HepG2 (cell line): ENCODE data around the gene WDR82. TPM values are rescaled to one million over a fixed set of nuclear protein-coding genes. Genes with fewer than 3 reads are reported as not detected.
A peak's percentile ranks its signal among the peaks of the same experiment; 100 is the strongest.

Experiments used
- DRAP1 ChIP-seq: IDR thresholded peaks from 2 replicates; pipeline ENCODE4 v1.6.1; 2016; ENCODE audit warnings: missing genetic modification reagents, missing compliant biosample characterization
- KMT2B ChIP-seq: IDR thresholded peaks from 2 replicates; pipeline ENCODE4 v1.6.1; 2016; ENCODE audit warnings: missing genetic modification reagents, missing compliant biosample characterization
- NFE2 ChIP-seq: sonication (generic); formaldehyde crosslinking; IDR thresholded peaks from 2 replicates; pipeline ENCODE4 v1.4.0; 2020; ENCODE audit warnings: missing genetic modification reagents
- PHF5A ChIP-seq: IDR thresholded peaks from one replicate; pipeline ENCODE4 v1.6.1; 2018; ENCODE audit warnings: low read depth, missing genetic modification reagents; ENCODE audit not compliant: unreplicated experiment
- SNAPC2 ChIP-seq: sonication (generic); formaldehyde crosslinking; IDR thresholded peaks from 2 replicates; pipeline ENCODE4 v1.8.1; 2022; ENCODE audit warnings: mild to moderate bottlenecking, missing genetic modification reagents
- XRCC5 ChIP-seq: fragments of 200-400 bp; formaldehyde crosslinking; optimal IDR thresholded peaks from 2 replicates; pipeline ENCODE3; 2017; ENCODE audit warnings: mild to moderate bottlenecking, low read length
- ZIK1 ChIP-seq: sonication (generic); formaldehyde crosslinking; IDR thresholded peaks from 2 replicates; pipeline ENCODE4 v1.5.0; 2020; ENCODE audit warnings: mild to moderate bottlenecking, low read depth, missing genetic modification reagents, borderline replicate concordance
- ZMAT3 ChIP-seq: sonication (generic); formaldehyde crosslinking; conservative IDR thresholded peaks from 2 replicates; pipeline ENCODE4 v1.7.0; 2021; ENCODE audit warnings: missing genetic modification reagents
- ZNF232 ChIP-seq: sonication (generic); formaldehyde crosslinking; IDR thresholded peaks from 2 replicates; pipeline ENCODE4 v1.4.0; 2020; ENCODE audit warnings: missing genetic modification reagents, borderline replicate concordance
- ZNF256 ChIP-seq: sonication (generic); formaldehyde crosslinking; conservative IDR thresholded peaks from 2 replicates; pipeline ENCODE4 v1.4.0; 2020; ENCODE audit warnings: missing genetic modification reagents
- ZNF34 ChIP-seq: sonication (generic); formaldehyde crosslinking; IDR thresholded peaks from 2 replicates; pipeline ENCODE4 v1.4.0; 2020; ENCODE audit warnings: mild to moderate bottlenecking, missing genetic modification reagents, borderline replicate concordance
- ZNF674 ChIP-seq: sonication (generic); formaldehyde crosslinking; IDR thresholded peaks from 2 replicates; pipeline ENCODE4 v1.5.0; 2020; ENCODE audit warnings: low read depth, mild to moderate bottlenecking, missing genetic modification reagents
- polyA plus RNA-seq, 8 experiments: library from polyadenylated mRNA; depleted of rRNA in 3 of 8; stranded (reverse) in 7 of 8; unstranded in 1 of 8; fragments of >200 nt; fragmentation: Illumina TruSeq in 4 of 8; extraction: Trizol in 4 of 8; gene quantifications; 2 replicates each; pipeline versions ENCODE4 v1.2.1 to v1.2.3, GENCODE V29; 2011 to 2016; ENCODE audit warnings: low read depth in 4 of 8, missing spikeins in 1 of 8, mixed read lengths in 1 of 8; ENCODE audit not compliant: insufficient read depth in 1 of 8
- total RNA-seq, 5 experiments: library from RNA; depleted of rRNA; stranded (reverse); fragments of >200 nt; fragmentation: Illumina TruSeq; extraction: Trizol; gene quantifications; 2 replicates each; pipeline ENCODE4 v1.2.3, GENCODE V29; 2016; ENCODE audit warnings: low read depth in 1 of 5
- TF ChIP-seq, protein P1 (sequence below): sonication (generic); formaldehyde crosslinking; IDR thresholded peaks from 2 replicates; pipeline ENCODE4 v1.4.0; 2020; ENCODE audit warnings: mild to moderate bottlenecking, missing genetic modification reagents
- TF ChIP-seq, protein P2 (sequence below): sonication (generic); formaldehyde crosslinking; IDR thresholded peaks from 2 replicates; pipeline ENCODE4 v1.4.0; 2020; ENCODE audit warnings: missing genetic modification reagents, borderline replicate concordance
- TF ChIP-seq, protein P3 (sequence below), 2 experiments: sonication (generic) in 1 of 2; formaldehyde crosslinking in 1 of 2; IDR thresholded peaks; 2 replicates each; pipeline versions ENCODE4 v1.4.0 to v1.6.1; 2016 to 2020; ENCODE audit warnings: borderline replicate concordance in 1 of 2, low read depth in 1 of 2, mild to moderate bottlenecking in 1 of 2, missing genetic modification reagents in 1 of 2

The WDR82 gene
- total and polyA plus RNA-seq, 2 of the 13 experiments (the other 11 are each of a cell fraction or from before 2014, with no cell fraction given), result 39.1 to 59.5 TPM

DNA sequence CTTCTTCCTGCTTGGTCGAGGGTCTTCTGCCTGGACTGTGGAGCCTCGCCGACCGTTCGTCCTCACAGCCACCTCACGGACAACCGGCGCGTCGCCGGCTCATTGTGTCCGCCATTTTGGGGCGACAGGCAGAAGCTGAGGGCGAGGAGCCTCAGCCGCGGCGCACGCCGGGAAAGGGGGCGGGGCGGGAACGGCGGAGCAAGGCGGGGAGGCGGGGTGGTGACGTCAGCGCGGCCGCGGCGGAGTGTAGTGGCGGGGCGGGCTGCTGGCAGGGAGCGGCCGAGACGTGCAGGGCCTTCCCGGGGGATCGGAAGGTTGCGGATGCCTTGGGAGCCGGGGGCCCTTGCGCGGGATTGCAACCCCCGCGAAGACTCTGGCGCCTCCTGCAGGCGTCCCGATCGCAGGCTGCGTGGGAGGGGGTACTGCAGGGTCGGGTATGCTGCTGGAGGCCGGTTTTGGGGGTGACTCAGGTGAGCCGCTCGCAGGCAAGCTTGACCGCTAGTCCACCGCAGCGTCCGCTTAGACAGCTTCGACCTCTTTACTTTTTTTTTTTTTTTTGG lies at the start of gene WDR82 (continued):
- TF ChIP-seq, protein P1, sequence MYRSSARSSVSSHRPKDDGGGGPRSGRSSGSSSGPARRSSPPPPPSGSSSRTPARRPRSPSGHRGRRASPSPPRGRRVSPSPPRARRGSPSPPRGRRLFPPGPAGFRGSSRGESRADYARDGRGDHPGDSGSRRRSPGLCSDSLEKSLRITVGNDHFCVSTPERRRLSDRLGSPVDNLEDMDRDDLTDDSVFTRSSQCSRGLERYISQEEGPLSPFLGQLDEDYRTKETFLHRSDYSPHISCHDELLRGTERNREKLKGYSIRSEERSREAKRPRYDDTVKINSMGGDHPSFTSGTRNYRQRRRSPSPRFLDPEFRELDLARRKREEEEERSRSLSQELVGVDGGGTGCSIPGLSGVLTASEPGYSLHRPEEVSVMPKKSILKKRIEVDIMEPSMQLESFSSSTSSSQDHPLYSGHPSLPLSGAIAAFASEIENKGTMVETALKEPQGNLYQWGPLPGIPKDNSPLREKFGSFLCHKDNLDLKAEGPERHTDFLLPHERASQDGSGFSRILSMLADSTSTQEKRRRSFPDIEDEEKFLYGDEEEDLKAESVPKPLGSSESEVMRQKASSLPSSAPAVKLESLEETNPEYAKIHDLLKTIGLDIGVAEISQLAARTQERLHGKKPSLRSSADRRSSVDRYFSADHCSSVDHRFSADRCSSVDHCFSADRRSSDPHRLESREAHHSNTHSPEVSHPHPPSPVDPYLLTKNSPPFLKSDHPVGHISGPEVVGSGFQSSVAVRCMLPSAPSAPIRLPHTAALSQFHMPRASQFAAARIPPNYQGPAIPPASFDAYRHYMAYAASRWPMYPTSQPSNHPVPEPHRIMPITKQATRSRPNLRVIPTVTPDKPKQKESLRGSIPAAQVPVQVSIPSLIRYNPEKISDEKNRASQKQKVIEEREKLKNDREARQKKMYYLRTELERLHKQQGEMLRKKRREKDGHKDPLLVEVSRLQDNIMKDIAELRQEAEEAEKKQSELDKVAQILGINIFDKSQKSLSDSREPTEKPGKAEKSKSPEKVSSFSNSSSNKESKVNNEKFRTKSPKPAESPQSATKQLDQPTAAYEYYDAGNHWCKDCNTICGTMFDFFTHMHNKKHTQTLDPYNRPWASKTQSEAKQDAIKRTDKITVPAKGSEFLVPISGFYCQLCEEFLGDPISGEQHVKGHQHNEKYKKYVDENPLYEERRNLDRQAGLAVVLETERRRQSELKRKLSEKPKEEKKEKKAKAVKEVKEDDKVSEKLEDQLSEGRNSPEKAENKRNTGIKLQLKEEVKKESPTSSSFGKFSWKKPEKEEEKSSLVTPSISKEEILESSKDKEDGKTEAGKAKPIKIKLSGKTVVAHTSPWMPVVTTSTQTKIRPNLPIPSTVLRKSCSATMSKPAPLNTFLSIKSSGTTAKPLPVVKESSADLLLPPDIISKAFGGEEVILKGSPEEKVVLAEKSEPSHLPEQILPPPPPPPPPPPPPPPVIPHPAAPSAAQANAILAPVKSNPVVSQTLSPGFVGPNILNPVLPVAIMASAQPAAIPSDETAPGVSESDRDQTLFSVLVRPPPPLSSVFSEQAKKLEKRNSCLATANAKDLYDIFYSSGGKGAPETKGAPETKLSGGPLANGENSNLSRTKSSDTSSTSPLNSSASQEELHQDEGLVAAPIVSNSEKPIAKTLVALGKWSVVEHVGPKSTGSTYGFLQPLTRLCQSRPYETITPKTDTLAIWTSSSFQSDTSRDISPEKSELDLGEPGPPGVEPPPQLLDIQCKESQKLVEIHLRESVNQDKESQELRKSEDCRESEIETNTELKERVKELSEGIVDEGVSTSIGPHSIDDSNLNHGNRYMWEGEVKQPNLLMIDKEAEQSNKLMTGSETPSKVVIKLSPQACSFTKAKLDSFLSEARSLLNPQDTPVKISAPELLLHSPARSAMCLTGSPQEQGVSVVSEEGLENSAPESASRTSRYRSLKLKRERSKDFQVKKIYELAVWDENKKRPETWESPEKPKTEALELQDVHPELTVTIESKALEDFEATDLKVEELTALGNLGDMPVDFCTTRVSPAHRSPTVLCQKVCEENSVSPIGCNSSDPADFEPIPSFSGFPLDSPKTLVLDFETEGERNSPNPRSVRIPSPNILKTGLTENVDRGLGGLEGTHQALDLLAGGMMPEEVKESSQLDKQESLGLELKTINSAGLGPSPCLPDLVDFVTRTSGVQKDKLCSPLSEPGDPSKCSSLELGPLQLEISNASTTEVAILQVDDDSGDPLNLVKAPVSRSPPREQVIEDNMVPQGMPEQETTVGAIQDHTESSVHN (CRISPR knock-in tag), result no peak
- TF ChIP-seq PHF5A (CRISPR knock-in tag) (no peak), XRCC5 (no peak), ZIK1 (no peak), NFE2 (no peak), KMT2B (peak; percentile 56; the same call in 1 of the 2 replicates), ZNF232 (no peak), DRAP1 (CRISPR knock-in tag) (peak; percentile 83), SNAPC2 (CRISPR knock-in tag) (no peak), ZNF34 (CRISPR knock-in tag) (0 out of 2 replicates have a peak, but pooled peaks have one; percentile 47), ZMAT3 (no peak), ZNF674 (CRISPR knock-in tag) (0 out of 2 replicates have a peak, but pooled peaks have one; percentile 62), ZNF256 (CRISPR knock-in tag) (peak; percentile 55; the same call in 1 of the 2 replicates)
- TF ChIP-seq, protein P2, sequence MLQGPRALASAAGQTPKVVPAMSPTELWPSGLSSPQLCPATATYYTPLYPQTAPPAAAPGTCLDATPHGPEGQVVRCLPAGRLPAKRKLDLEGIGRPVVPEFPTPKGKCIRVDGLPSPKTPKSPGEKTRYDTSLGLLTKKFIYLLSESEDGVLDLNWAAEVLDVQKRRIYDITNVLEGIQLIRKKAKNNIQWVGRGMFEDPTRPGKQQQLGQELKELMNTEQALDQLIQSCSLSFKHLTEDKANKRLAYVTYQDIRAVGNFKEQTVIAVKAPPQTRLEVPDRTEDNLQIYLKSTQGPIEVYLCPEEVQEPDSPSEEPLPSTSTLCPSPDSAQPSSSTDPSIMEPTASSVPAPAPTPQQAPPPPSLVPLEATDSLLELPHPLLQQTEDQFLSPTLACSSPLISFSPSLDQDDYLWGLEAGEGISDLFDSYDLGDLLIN (CRISPR knock-in tag), result no peak
- TF ChIP-seq, protein P3, sequence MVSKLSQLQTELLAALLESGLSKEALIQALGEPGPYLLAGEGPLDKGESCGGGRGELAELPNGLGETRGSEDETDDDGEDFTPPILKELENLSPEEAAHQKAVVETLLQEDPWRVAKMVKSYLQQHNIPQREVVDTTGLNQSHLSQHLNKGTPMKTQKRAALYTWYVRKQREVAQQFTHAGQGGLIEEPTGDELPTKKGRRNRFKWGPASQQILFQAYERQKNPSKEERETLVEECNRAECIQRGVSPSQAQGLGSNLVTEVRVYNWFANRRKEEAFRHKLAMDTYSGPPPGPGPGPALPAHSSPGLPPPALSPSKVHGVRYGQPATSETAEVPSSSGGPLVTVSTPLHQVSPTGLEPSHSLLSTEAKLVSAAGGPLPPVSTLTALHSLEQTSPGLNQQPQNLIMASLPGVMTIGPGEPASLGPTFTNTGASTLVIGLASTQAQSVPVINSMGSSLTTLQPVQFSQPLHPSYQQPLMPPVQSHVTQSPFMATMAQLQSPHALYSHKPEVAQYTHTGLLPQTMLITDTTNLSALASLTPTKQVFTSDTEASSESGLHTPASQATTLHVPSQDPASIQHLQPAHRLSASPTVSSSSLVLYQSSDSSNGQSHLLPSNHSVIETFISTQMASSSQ (IDR thresholded peaks at IDR 0.05; ENCODE audit: low read depth), result no peak
- TF ChIP-seq, protein P3 (CRISPR knock-in tag; IDR thresholded peaks at IDR 0.05; ENCODE audit: borderline replicate concordance), result peak; percentile 28; the same call in 1 of the 2 replicates
